B cell (primary cell): Measurements from ENCODE around the gene PARP15. TPM values are rescaled to one million over a fixed set of nuclear protein-coding genes. Genes with fewer than 3 reads are reported as not detected.
"Not testable (repeated sequence)": the region's sequence is repeated elsewhere in the genome, so short reads cannot be mapped to it uniquely, and the experiment has no call there.

Experiments
- ATAC-seq: fragments of 200-7000 bp; cut with Tn5 transposase; one replicate; pipeline ENCODE4 v1.10.0; 2021; ENCODE audit warnings: low read depth, mild to moderate bottlenecking, moderate number of reproducible peaks, moderate library complexity
- CTCF ChIA-PET: fragments of 350-600 bp; sonication (Branson Sonifier 250); formaldehyde crosslinking; loops from one replicate; lab custom pipeline; 2021; ENCODE audit warnings: antibody characterized with exemption, inconsistent platforms; lab: Charles Lee
- POLR2A ChIA-PET: fragments of 350-600 bp; sonication (Branson Sonifier 250); formaldehyde crosslinking; loops from one replicate; lab custom pipeline; 2021; ENCODE audit warnings: antibody characterized with exemption; lab: Charles Lee
- DNase-seq: peaks from one replicate; pipeline ENCODE4 v3.0.0; 2013
- H2AFZ ChIP-seq: 2 replicates; pipeline ENCODE4 v1.6.1; 2012; ENCODE audit warnings: mild to moderate bottlenecking, low read depth, low read length; ENCODE audit not compliant: insufficient read depth, poor library complexity, severe bottlenecking
- H3K27ac ChIP-seq, 2 donors: 1 replicate in 1 of 2; 2 replicates in 1 of 2; pipeline ENCODE4 v1.5.1; 2012 to 2013; ENCODE audit warnings: low read length in 2 of 2, mild to moderate bottlenecking in 2 of 2, moderate library complexity in 1 of 2
- H3K27me3 ChIP-seq, 4 experiments: fragments of 200-600 bp in 1 of 4; sonication (generic) in 1 of 4; replicated peaks in 1 of 4; 1 replicate in 2 of 4; 2 replicates in 2 of 4; pipeline versions ENCODE4 v1.6.1 to v1.7.0; 2013 to 2016; ENCODE audit warnings: low read length in 3 of 4, mild to moderate bottlenecking in 2 of 4, mixed read lengths in 1 of 4, moderate library complexity in 1 of 4; ENCODE audit not compliant: insufficient read depth in 4 of 4, control insufficient read depth in 3 of 4; ENCODE audit errors: control extremely low read depth in 1 of 4
- H3K36me3 ChIP-seq, 2 experiments: replicated peaks in 1 of 2; 1 replicate in 1 of 2; 2 replicates in 1 of 2; pipeline versions ENCODE4 v1.6.1 to v1.7.1; 2013; ENCODE audit warnings: low read length in 1 of 2; ENCODE audit not compliant: insufficient read depth in 2 of 2, control insufficient read depth in 1 of 2; ENCODE audit errors: control extremely low read depth in 1 of 2, extremely low read depth in 1 of 2
- H3K4me1 ChIP-seq, 2 donors: fragments of 200-600 bp in 1 of 2; sonication (generic) in 1 of 2; 1 replicate in 1 of 2; 2 replicates in 1 of 2; pipeline versions ENCODE4 v1.5.1 to v1.6.1; 2013 to 2017; ENCODE audit warnings: low read length in 2 of 2; ENCODE audit not compliant: control insufficient read depth in 2 of 2, insufficient read depth in 2 of 2
- H3K4me2 ChIP-seq: replicated peaks from 2 replicates; pipeline ENCODE3; 2012; ENCODE audit warnings: mild to moderate bottlenecking, low read depth, low read length; ENCODE audit not compliant: poor library complexity, severe bottlenecking
- H3K4me3 ChIP-seq, 5 experiments: fragments of 200-600 bp in 1 of 5; sonication (generic) in 1 of 5; 1 replicate in 3 of 5; 2 replicates in 2 of 5; pipeline versions ENCODE4 v1.5.1 to v1.7.0; 2011 to 2016; ENCODE audit warnings: low read length in 4 of 5, mild to moderate bottlenecking in 4 of 5, low read depth in 2 of 5, control low read depth in 1 of 5, moderate library complexity in 1 of 5; ENCODE audit not compliant: insufficient read depth in 1 of 5; ENCODE audit errors: control extremely low read depth in 1 of 5, extremely low read depth in 1 of 5
- H3K79me2 ChIP-seq: fragments of 200-600 bp; sonication (generic); one replicate; pipeline ENCODE4 v1.6.0; 2016; ENCODE audit warnings: low read length; ENCODE audit not compliant: control insufficient read depth, insufficient read depth
- H3K9ac ChIP-seq: fragments of 200-600 bp; sonication (generic); 2 replicates; pipeline ENCODE4 v1.6.1; 2017; ENCODE audit warnings: mild to moderate bottlenecking, low read length, moderate library complexity
- H3K9me3 ChIP-seq, 3 donors: one replicate each; pipeline versions ENCODE4 v1.6.1 to v1.7.1; 2013; ENCODE audit warnings: low read length in 2 of 3; ENCODE audit not compliant: control insufficient read depth in 2 of 3, insufficient read depth in 1 of 3; ENCODE audit errors: control extremely low read depth in 1 of 3
- H4K20me1 ChIP-seq: 2 replicates; pipeline ENCODE4 v1.6.0; 2012; ENCODE audit warnings: mild to moderate bottlenecking, low read length; ENCODE audit not compliant: insufficient read depth, control insufficient read depth, poor library complexity, severe bottlenecking
- H3K27ac Mint-ChIP-seq: one replicate; pipeline ENCODE4 v1.8.0; 2021; ENCODE audit warnings: mixed read lengths
- H3K27me3 Mint-ChIP-seq: one replicate; pipeline ENCODE4 v1.8.0; 2021; ENCODE audit warnings: mixed read lengths
- H3K4me1 Mint-ChIP-seq: one replicate; pipeline ENCODE4 v1.8.0; 2021; ENCODE audit warnings: mixed read lengths
- H3K4me3 Mint-ChIP-seq: one replicate; pipeline ENCODE4 v1.8.0; 2021; ENCODE audit warnings: mixed read lengths
- H3K9me3 Mint-ChIP-seq: one replicate; pipeline ENCODE4 v1.8.0; 2022; ENCODE audit warnings: mixed read lengths; ENCODE audit not compliant: insufficient read depth
- CTCF ChIP-seq: fragments of 200-600 bp; IDR thresholded peaks from one replicate; pipeline ENCODE4 v1.8.0; 2022; ENCODE audit warnings: antibody characterized with exemption, mild to moderate bottlenecking
- EZH2 ChIP-seq: IDR thresholded peaks from 2 replicates; pipeline ENCODE4 v1.6.1; 2012; ENCODE audit warnings: borderline replicate concordance, low read depth, mild to moderate bottlenecking, moderate library complexity, low read length; ENCODE audit not compliant: insufficient read depth, poor library complexity, severe bottlenecking
- WGBS: methylation state at CpG from one replicate; pipeline ENCODE4 v1.1.5; 2013; ENCODE audit warnings: missing lambda C conversion rate; ENCODE audit not compliant: insufficient coverage; 5-methylcytosine and 5-hydroxymethylcytosine counted together
- intact Hi-C: fragments of 100-400 bp; cut with micrococcal nuclease; formaldehyde crosslinking; loops from one replicate; pipeline ENCODE4 v1.10.0; 2022
- polyA plus RNA-seq: library from polyadenylated mRNA; depleted of rRNA; stranded (reverse); fragments of >200 nt; gene quantifications from 2 replicates; pipeline ENCODE4 v1.2.3, GENCODE V29; 2012
- total RNA-seq, 2 donors: library from RNA; stranded (reverse); fragments of 120-200 nt in 1 of 2; gene quantifications; 1 replicate in 1 of 2; 2 replicates in 1 of 2; pipeline versions ENCODE4 v1.2.3 to v1.2.4, GENCODE V29; 2013 to 2022

Gene PARP15
- total and polyA plus RNA-seq, 2 donors (not counting 1 experiment from before 2014, with no cell fraction given) = 172 to 307 TPM

DNA sequence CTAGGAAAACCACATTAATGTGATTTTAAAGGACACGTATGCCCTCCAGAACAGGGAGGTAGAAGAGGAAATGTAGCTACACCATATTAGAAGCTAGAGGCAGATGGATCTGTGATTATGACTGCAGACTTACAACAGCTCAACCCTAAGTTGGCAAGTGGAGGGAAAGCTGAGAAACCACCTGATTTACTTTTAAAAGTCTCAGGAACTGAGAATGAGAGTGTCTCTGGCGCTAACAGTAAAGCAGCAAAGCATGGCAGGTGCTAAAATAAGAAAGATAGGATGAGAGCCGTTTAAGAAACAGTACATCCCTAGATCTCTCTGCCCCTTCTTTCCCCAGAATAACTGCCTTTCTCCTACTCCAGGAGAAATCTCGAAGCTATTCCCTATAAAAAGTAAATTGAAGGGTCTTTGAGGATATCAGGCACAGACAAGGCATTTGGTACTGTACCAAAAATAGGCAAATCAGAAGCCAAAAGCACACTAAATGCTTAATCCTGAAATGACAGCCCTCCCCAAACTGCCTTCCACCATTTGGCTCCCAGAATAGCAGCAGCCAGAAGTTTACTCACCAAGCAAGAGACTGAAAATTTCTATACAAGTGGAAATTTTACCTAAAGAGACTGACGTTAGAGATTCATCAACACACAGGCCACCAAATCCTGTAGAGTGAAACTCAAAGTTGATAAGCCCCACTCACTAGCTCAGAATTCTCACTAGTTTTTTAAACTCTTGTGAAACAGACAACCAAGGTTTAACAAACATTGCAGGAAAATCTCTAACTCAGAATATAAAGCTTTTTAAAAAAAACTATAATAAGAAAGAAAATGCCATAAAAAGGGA, 68.9 kb downstream of the PARP15 start:
- H3K4me3 ChIP-seq = peak overlapping the region in 3 of 5 experiments; percentile 13 to 52 (median 30)
- ChIA-PET CTCF (interaction anchor here (0.5 to 0.6 kb wide), 2 partner anchors 16 to 20 kb away, joined by 4 to 5 read pairs; no protein-coding TSS in a partner anchor), POLR2A (no interaction called here)
- TF ChIP-seq EZH2 (no peak), CTCF (no peak)
- peak overlapping the region; percentile 39 for H3K4me2 ChIP-seq
- H2AFZ ChIP-seq = peak overlapping the region; percentile 47
- peak overlapping the region; percentile 28 to 65 for H3K27ac ChIP-seq
- no peaks in the 10 kb centered on the region for H4K20me1 ChIP-seq
- peaks cover 7 to 15% of the 10 kb centered on the region in 2 donors for H3K4me1 ChIP-seq
- H3K27me3 Mint-ChIP-seq = no peaks in the 10 kb centered on the region
- intact Hi-C loops = no loop called here
- ATAC-seq (no peak), DNase-seq (no peak)
- H3K79me2 ChIP-seq = no peaks in the 10 kb centered on the region
- no peaks in the 10 kb centered on the region for H3K9me3 Mint-ChIP-seq
- H3K9me3 ChIP-seq = no peaks in the 10 kb centered on the region
- no CpG with 5 or more reads among the region's 5 CpGs for WGBS
- H3K27me3 ChIP-seq = no peaks in the 10 kb centered on the region
- H3K27ac Mint-ChIP-seq = no peak overlapping the region
- peak overlapping the region; percentile 43 for H3K9ac ChIP-seq
- H3K36me3 ChIP-seq = no peaks in the 10 kb centered on the region
- H3K4me3 Mint-ChIP-seq = no peak overlapping the region
- peaks cover 21% of the 10 kb centered on the region for H3K4me1 Mint-ChIP-seq

GRCh38 chr3:122651233-122651907, 73.9 kb downstream of the PARP15 start:
- DNase-seq, H3K9me3 Mint-ChIP-seq, H4K20me1 ChIP-seq, H3K4me3 Mint-ChIP-seq, H3K9ac ChIP-seq, H3K27ac ChIP-seq, H3K36me3 ChIP-seq, H3K4me2 ChIP-seq, H2AFZ ChIP-seq, intact Hi-C loops, H3K27ac Mint-ChIP-seq, ATAC-seq, H3K79me2 ChIP-seq, H3K4me3 ChIP-seq, CTCF ChIA-PET, POLR2A ChIA-PET, H3K27me3 ChIP-seq, H3K4me1 Mint-ChIP-seq, H3K27me3 Mint-ChIP-seq, H3K9me3 ChIP-seq: not testable (repeated sequence)
- H3K4me1 ChIP-seq = peaks cover 3 to 10% of the 10 kb centered on the region in 2 donors
- 93% methylated on average over 9 of the region's 11 CpGs for WGBS

GRCh38 chr3:122651962-122652361, 74.5 kb downstream of the PARP15 start:
- H3K27me3 Mint-ChIP-seq, POLR2A ChIA-PET, H3K79me2 ChIP-seq, ATAC-seq, H3K9ac ChIP-seq, H3K4me3 ChIP-seq, H3K4me1 Mint-ChIP-seq, H3K4me2 ChIP-seq, H2AFZ ChIP-seq, H3K4me3 Mint-ChIP-seq, H3K9me3 ChIP-seq, H3K9me3 Mint-ChIP-seq, CTCF ChIA-PET, H4K20me1 ChIP-seq, intact Hi-C loops, H3K27ac ChIP-seq, H3K27ac Mint-ChIP-seq, H3K27me3 ChIP-seq, DNase-seq, H3K36me3 ChIP-seq, H3K4me1 ChIP-seq: not testable (repeated sequence)
- 98% methylated on average over 5 of the region's 6 CpGs for WGBS
